CD14-positive monocyte (primary cell): ENCODE results near the gene SHLD1. TPM values are rescaled to one million over a fixed set of nuclear protein-coding genes. Genes with fewer than 3 reads are reported as not detected.

ENCODE experiments used
- DNase-seq, 3 donors: peaks; one replicate each; pipeline ENCODE4 v3.0.0-alpha.2; 2011 to 2022
- H2AFZ ChIP-seq: 2 replicates; pipeline ENCODE4 v1.6.0; 2012; ENCODE audit warnings: mild to moderate bottlenecking, low read depth, low read length, inconsistent platforms; ENCODE audit not compliant: insufficient read depth, poor library complexity, severe bottlenecking
- H3K27ac ChIP-seq, 2 donors: 1 replicate in 1 of 2; 2 replicates in 1 of 2; pipeline ENCODE4 v1.5.1; 2012 to 2013; ENCODE audit warnings: low read length in 2 of 2, control low read depth in 1 of 2, inconsistent platforms in 1 of 2, low read depth in 1 of 2, mild to moderate bottlenecking in 1 of 2
- H3K27me3 ChIP-seq, 2 donors: one replicate each; pipeline versions ENCODE4 v1.6.0 to v1.6.1; 2011 to 2013; ENCODE audit warnings: low read length in 2 of 2; ENCODE audit not compliant: control insufficient read depth in 2 of 2, insufficient read depth in 2 of 2
- H3K36me3 ChIP-seq, 2 donors: replicated peaks in 1 of 2; 1 replicate in 1 of 2; 2 replicates in 1 of 2; pipeline versions ENCODE4 v1.5.1 to v1.6.1; 2012 to 2013; ENCODE audit warnings: low read length in 2 of 2, control low read depth in 1 of 2, inconsistent platforms in 1 of 2, mild to moderate bottlenecking in 1 of 2; ENCODE audit not compliant: insufficient read depth in 2 of 2, control insufficient read depth in 1 of 2
- H3K4me1 ChIP-seq, 2 donors: 1 replicate in 1 of 2; 2 replicates in 1 of 2; pipeline versions ENCODE4 v1.5.1 to v1.6.1; 2012 to 2013; ENCODE audit warnings: low read length in 2 of 2, control low read depth in 1 of 2, inconsistent platforms in 1 of 2, mild to moderate bottlenecking in 1 of 2, moderate library complexity in 1 of 2; ENCODE audit not compliant: insufficient read depth in 2 of 2, control insufficient read depth in 1 of 2
- H3K4me2 ChIP-seq: replicated peaks from 2 replicates; pipeline ENCODE3; 2012; ENCODE audit warnings: low read length, moderate library complexity, mild to moderate bottlenecking; ENCODE audit not compliant: poor library complexity, severe bottlenecking; ENCODE audit errors: extremely low read depth
- H3K4me3 ChIP-seq, 3 experiments: fragments of 200-600 bp in 1 of 3; sonication (generic) in 1 of 3; replicated peaks in 1 of 3; 1 replicate in 2 of 3; 2 replicates in 1 of 3; pipeline ENCODE4 v1.5.1; 2011 to 2013; ENCODE audit warnings: low read length in 3 of 3, mild to moderate bottlenecking in 3 of 3, control low read depth in 2 of 3, low read depth in 2 of 3, inconsistent platforms in 1 of 3, moderate library complexity in 1 of 3
- H3K79me2 ChIP-seq: 2 replicates; pipeline ENCODE4 v1.6.0; 2012; ENCODE audit warnings: mild to moderate bottlenecking, control low read depth, inconsistent platforms, low read length, moderate library complexity; ENCODE audit not compliant: insufficient read depth
- H3K9ac ChIP-seq: 2 replicates; pipeline ENCODE4 v1.6.0; 2017; ENCODE audit warnings: low read length, mild to moderate bottlenecking; ENCODE audit not compliant: insufficient read depth, poor library complexity, severe bottlenecking
- H3K9me3 ChIP-seq, 2 donors: replicated peaks in 1 of 2; 1 replicate in 1 of 2; 2 replicates in 1 of 2; pipeline versions ENCODE4 v1.5.1 to v1.6.1; 2012 to 2013; ENCODE audit warnings: low read length in 2 of 2, control low read depth in 1 of 2; ENCODE audit not compliant: control insufficient read depth in 1 of 2, insufficient read depth in 1 of 2
- H4K20me1 ChIP-seq: 2 replicates; pipeline ENCODE4 v1.6.0; 2012; ENCODE audit warnings: mild to moderate bottlenecking, low read length, control low read depth, moderate library complexity; ENCODE audit not compliant: insufficient read depth
- H3K27ac Mint-ChIP-seq, 7 donors: one replicate each; pipeline ENCODE4 v1.8.0; 2020; ENCODE audit warnings: mild to moderate bottlenecking in 7 of 7, mixed read lengths in 7 of 7, moderate library complexity in 6 of 7, inconsistent platforms in 2 of 7
- H3K27me3 Mint-ChIP-seq, 3 donors: one replicate each; pipeline ENCODE4 v1.8.0; 2021 to 2022; ENCODE audit warnings: low read depth in 3 of 3, mild to moderate bottlenecking in 3 of 3, mixed read lengths in 3 of 3, moderate library complexity in 3 of 3, inconsistent platforms in 1 of 3
- H3K36me3 Mint-ChIP-seq, 2 donors: one replicate each; pipeline ENCODE4 v1.8.0; 2020; ENCODE audit warnings: mixed read lengths in 2 of 2, inconsistent platforms in 1 of 2, mild to moderate bottlenecking in 1 of 2
- H3K4me1 Mint-ChIP-seq: one replicate; pipeline ENCODE4 v1.8.0; 2020; ENCODE audit warnings: mild to moderate bottlenecking, mixed read lengths
- H3K4me3 Mint-ChIP-seq, 2 donors: one replicate each; pipeline ENCODE4 v1.8.0; 2020; ENCODE audit warnings: mild to moderate bottlenecking in 2 of 2, mixed read lengths in 2 of 2, moderate library complexity in 1 of 2
- H3K9me3 Mint-ChIP-seq, 7 donors: one replicate each; pipeline ENCODE4 v1.8.0; 2020 to 2022; ENCODE audit warnings: mixed read lengths in 7 of 7, mild to moderate bottlenecking in 6 of 7, moderate library complexity in 6 of 7, inconsistent platforms in 2 of 7
- CTCF ChIP-seq: fragments of 200-600 bp; IDR thresholded peaks from one replicate; pipeline ENCODE4 v1.8.0; 2022; ENCODE audit warnings: antibody characterized with exemption, mild to moderate bottlenecking
- WGBS: methylation state at CpG from one replicate; pipeline ENCODE4 v1.1.5; 2013; ENCODE audit warnings: missing lambda C conversion rate; ENCODE audit not compliant: insufficient coverage; 5-methylcytosine and 5-hydroxymethylcytosine counted together
- intact Hi-C, 2 donors: fragments of 100-400 bp; cut with micrococcal nuclease; formaldehyde crosslinking; loops; one replicate each; pipeline versions ENCODE4 v1.15.0 to v1.15.1; 2023
- polyA plus RNA-seq, 3 donors: library from polyadenylated mRNA; depleted of rRNA in 1 of 3; unstranded in 2 of 3; stranded (reverse) in 1 of 3; fragments of 300-500 nt in 2 of 3; fragments of >200 nt in 1 of 3; fragmentation: Illumina TruSeq in 2 of 3; gene quantifications; 1 replicate in 2 of 3; 2 replicates in 1 of 3; pipeline ENCODE4 v1.2.3, GENCODE V29; 2012 to 2021

Gene SHLD1
- polyA plus RNA-seq, 3 donors, result 8.3 to 12.7 (median 11.5) TPM

- WGBS, result no CpG with 5 or more reads among the region's 4 CpGs
- no peaks in the 10 kb centered on the region for H4K20me1 ChIP-seq
- no peak overlapping the region for H3K9ac ChIP-seq
- H3K9me3 Mint-ChIP-seq, result no peaks in the 10 kb centered on the region
- H2AFZ ChIP-seq, result no peak overlapping the region
- no peaks in the 10 kb centered on the region for H3K79me2 ChIP-seq
- peaks cover 13% of the 10 kb centered on the region for H3K4me1 Mint-ChIP-seq
- H3K27me3 ChIP-seq, result no peaks in the 10 kb centered on the region
- H3K4me2 ChIP-seq, result no peak overlapping the region
- H3K36me3 ChIP-seq, result peaks cover 0 to 2% of the 10 kb centered on the region in 2 donors
- no peak overlapping the region for H3K4me3 Mint-ChIP-seq
- H3K4me3 ChIP-seq, result no peak overlapping the region
- H3K27ac Mint-ChIP-seq, result peak overlapping the region in 1 of 7 donors; percentile 73
- intact Hi-C loops, result no loop called here
- H3K27me3 Mint-ChIP-seq, result peaks cover 0 to 1% (median 0%) of the 10 kb centered on the region in 3 donors
- H3K4me1 ChIP-seq, result no peaks in the 10 kb centered on the region
- H3K9me3 ChIP-seq, result no peaks in the 10 kb centered on the region
- no peak overlapping the region for H3K27ac ChIP-seq
- H3K36me3 Mint-ChIP-seq, result peaks cover 2 to 8% of the 10 kb centered on the region in 2 donors
- no peak for TF ChIP-seq CTCF
- DNase-seq, result no peak
Measured at GRCh38 chr20:5835871-5836270, 85.7 kb downstream of the SHLD1 start.

- intact Hi-C loops, result no loop called here
- Histone ChIP-seq H3K4me2 (no peak overlapping the region), H3K9ac (no peak overlapping the region), H3K9me3 (no peaks in the 10 kb centered on the region), H3K4me1 (no peaks in the 10 kb centered on the region), H3K36me3 (no peaks in the 10 kb centered on the region), H3K27ac (no peak overlapping the region), H3K27me3 (no peaks in the 10 kb centered on the region), H3K4me3 (no peak overlapping the region), H4K20me1 (no peaks in the 10 kb centered on the region), H2AFZ (no peak overlapping the region), H3K79me2 (no peaks in the 10 kb centered on the region)
- H3K27me3 Mint-ChIP-seq, result peaks cover 0 to 1% (median 0%) of the 10 kb centered on the region in 3 donors
- H3K4me1 Mint-ChIP-seq, result peaks cover 13% of the 10 kb centered on the region
- 100% methylated on average over 4 of the region's 4 CpGs for WGBS
- H3K36me3 Mint-ChIP-seq, result peaks cover 2 to 7% of the 10 kb centered on the region in 2 donors
- no peaks in the 10 kb centered on the region for H3K9me3 Mint-ChIP-seq
- DNase-seq, result peak in 1 of 3 donors; percentile 5
- peak overlapping the region in 2 of 7 donors; percentile 12 to 58 for H3K27ac Mint-ChIP-seq
- no peak for TF ChIP-seq CTCF
- H3K4me3 Mint-ChIP-seq, result no peak overlapping the region
Measured at GRCh38 chr20:5836569-5836968, 86.4 kb downstream of the SHLD1 start.
